ENCODE results near the gene RAI1. TPM values are rescaled to one million over a fixed set of nuclear protein-coding genes. Genes with fewer than 3 reads are reported as not detected.

RAI1 gene
- total and polyA plus RNA-seq, 2 of the 13 experiments (the other 11 are each of a cell fraction or from before 2014, with no cell fraction given), result 3.4 to 5.2 TPM

GRCh38 chr17:17815436-17816200, 134.4 kb downstream of the RAI1 start (continued):
- no peak for TF ChIP-seq ZNF597 (CRISPR knock-in tag; IDR thresholded peaks at IDR 0.05)

- no TSS peak for BruUV-seq (replicated peaks)
- no peaks in the 10 kb centered on the region for H3K9me3 ChIP-seq (ENCODE audit: low read length)
- H3K4me2 ChIP-seq (ENCODE audit: low read depth, low read length), result no peak overlapping the region
- TF ChIP-seq RBM39 (IDR thresholded peaks at IDR 0.05; ENCODE audit: low read depth, low read length, poor library complexity, severe bottlenecking) (peak; percentile 29), RFXAP (CRISPR knock-in tag; IDR thresholded peaks at IDR 0.05; ENCODE audit: borderline replicate concordance) (no peak), SAP130 (CRISPR knock-in tag; IDR thresholded peaks at IDR 0.05; ENCODE audit: low read depth) (no peak), AGO2 (optimal IDR thresholded peaks at IDR 0.05; ENCODE audit: low read depth, low read length) (peak; percentile 47), ZNF646 (CRISPR knock-in tag; IDR thresholded peaks at IDR 0.05) (no peak), RBFOX2 (IDR thresholded peaks at IDR 0.05; ENCODE audit: low read depth, low read length) (peak; percentile 64), ZNF598 (CRISPR knock-in tag; IDR thresholded peaks at IDR 0.05; ENCODE audit: borderline replicate concordance) (0 out of 2 replicates have a peak, but pooled peaks have one; percentile 41), ZNF891 (CRISPR knock-in tag; IDR thresholded peaks at IDR 0.05) (0 out of 2 replicates have a peak, but pooled peaks have one; percentile 30), HNRNPL (IDR thresholded peaks at IDR 0.05; ENCODE audit: low read depth, low read length) (0 out of 2 replicates have a peak, but pooled peaks have one; percentile 30)
- ChIA-PET POLR2A (no interaction called here), CTCF (ENCODE audit: low intra/inter-chr PET ratio, low total read pairs) (no interaction called here)
- intact Hi-C loops (cut with micrococcal nuclease; ENCODE audit: unreplicated experiment), result no loop called here
- peaks cover 53 to 76% of the 10 kb centered on the region in 2 experiments for H3K36me3 ChIP-seq (replicated peaks in 1 of 2; ENCODE audit: control insufficient read depth in 1 of 2, insufficient read depth in 2 of 2, low read length in 2 of 2)
- peaks cover 38% of the 10 kb centered on the region for H4K20me1 ChIP-seq (ENCODE audit: insufficient read depth, low read length)
- peaks cover 51% of the 10 kb centered on the region for H3K4me1 ChIP-seq (ENCODE audit: insufficient read depth, low read length)
- no peak overlapping the region for H3K27ac ChIP-seq (ENCODE audit: extremely low read length, insufficient read depth, low read length)
- ATAC-seq (no peak), DNase-seq (ENCODE audit: low spot score) (no peak), FAIRE-seq (no peak)
- H2AFZ ChIP-seq (ENCODE audit: low read length), result no peak overlapping the region
- WGBS (ENCODE audit: low lambda C conversion rate), result 95% methylated on average over 8 of the region's 22 CpGs
- H3K27me3 ChIP-seq (ENCODE audit: control insufficient read depth in 1 of 2, insufficient read depth in 2 of 2, low read length in 2 of 2), result no peaks in the 10 kb centered on the region
- H3K79me2 ChIP-seq (ENCODE audit: insufficient read depth, low read length), result peaks cover 12% of the 10 kb centered on the region
- H3K4me3 ChIP-seq (replicated peaks in 1 of 3; ENCODE audit: insufficient read depth in 1 of 3, low read depth in 2 of 3, low read length in 3 of 3), result no peak overlapping the region
- in situ Hi-C loops (cut with HindIII; ENCODE audit: extremely low pct_ligation_motif_present, low pct_unique_long_range_greater_than_20kb), result no loop called here
- no peak overlapping the region for H3K9ac ChIP-seq (ENCODE audit: insufficient read depth, low read depth, low read length)
Observed at GRCh38 chr17:17816240-17816814, 135.1 kb downstream of the RAI1 start.

All from HepG2 (cell line).